ENCODE results near the gene CFAP53.

CFAP53 gene

GRCh38 chr18:50287441-50288347 lies 21.4 kb upstream of the CFAP53 start, which contains the start of gene CXXC1:
CXXC1 (minus strand) TSS chr18:50287692; CDS start chr18:50287589, 103 bp downstream.
- DNase-seq: peak; percentile 98 to 99

GRCh38 chr18:50287028-50287440 lies 20.7 kb upstream of the CFAP53 start:
- DNase-seq: no peak

- no peak for DNase-seq
Measured at GRCh38 chr18:50286391-50287027, 20.2 kb upstream of the CFAP53 start.

GRCh38 chr18:50285631-50286321 lies 19.5 kb upstream of the CFAP53 start:
- DNase-seq: no peak

- DNase-seq: no peak
Measured at GRCh38 chr18:50285071-50285470, 18.8 kb upstream of the CFAP53 start.

- DNase-seq: no peak
Measured at GRCh38 chr18:50284255-50284885, 18.1 kb upstream of the CFAP53 start.

- no peak for DNase-seq
Measured at GRCh38 chr18:50283469-50284209, 17.3 kb upstream of the CFAP53 start.

GRCh38 chr18:50282521-50283335 lies 16.4 kb upstream of the CFAP53 start:
- DNase-seq: no peak

- DNase-seq: no peak
Measured at GRCh38 chr18:50281972-50282520, 15.8 kb upstream of the CFAP53 start.

GRCh38 chr18:50281295-50281971 lies 15.1 kb upstream of the CFAP53 start, which contains the start of gene MBD1:
MBD1 (minus strand) TSS chr18:50281523; CDS start chr18:50279992, 1,531 bp downstream.
- peak; percentile 95 to 99 for DNase-seq

GRCh38 chr18:50280707-50281294 lies 14.5 kb upstream of the CFAP53 start:
- no peak for DNase-seq

GRCh38 chr18:50279752-50280151 lies 13.5 kb upstream of the CFAP53 start:
- no peak for DNase-seq

- no peak for DNase-seq
Measured at GRCh38 chr18:50277942-50278341, 11.6 kb upstream of the CFAP53 start.

GRCh38 chr18:50276452-50276851 lies 10.2 kb upstream of the CFAP53 start:
- DNase-seq: no peak

- DNase-seq: no peak
Measured at GRCh38 chr18:50275503-50276036, 9.3 kb upstream of the CFAP53 start.

- no peak for DNase-seq
Measured at GRCh38 chr18:50274941-50275340, 8.6 kb upstream of the CFAP53 start.

- DNase-seq: no peak
Measured at GRCh38 chr18:50274044-50274442, 7.7 kb upstream of the CFAP53 start.

- no peak for DNase-seq
Measured at GRCh38 chr18:50273203-50274043, 7.1 kb upstream of the CFAP53 start.

GRCh38 chr18:50272568-50272967 lies 6.3 kb upstream of the CFAP53 start:
- DNase-seq: no peak
